Activated B cell treated with CpG ODN at 0.5 μM for 24 hours (primary cell): Measurements from ENCODE around the gene FLYWCH2. TPM values are rescaled to one million over a fixed set of nuclear protein-coding genes. Genes with fewer than 3 reads are reported as not detected.

Experiments used
- ATAC-seq: fragments of 200-7000 bp; cut with Tn5 transposase; one replicate; pipeline ENCODE4 v1.10.0; 2021; ENCODE audit warnings: low read depth, mild to moderate bottlenecking, moderate library complexity
- CTCF ChIA-PET: fragments of 350-600 bp; sonication (Branson Sonifier 250); formaldehyde crosslinking; loops from one replicate; lab custom pipeline; 2021; ENCODE audit warnings: antibody characterized with exemption; lab: Charles Lee
- POLR2A ChIA-PET: fragments of 350-600 bp; sonication (Branson Sonifier 250); formaldehyde crosslinking; loops from one replicate; lab custom pipeline; 2021; ENCODE audit warnings: antibody characterized with exemption; lab: Charles Lee
- DNase-seq: peaks from one replicate; pipeline ENCODE4 v3.0.0; 2022
- H3K27ac Mint-ChIP-seq: one replicate; pipeline ENCODE4 v1.8.0; 2020; ENCODE audit warnings: mixed read lengths
- H3K27me3 Mint-ChIP-seq: one replicate; pipeline ENCODE4 v1.8.0; 2021; ENCODE audit warnings: mixed read lengths
- H3K36me3 Mint-ChIP-seq: one replicate; pipeline ENCODE4 v1.8.0; 2021; ENCODE audit warnings: low read depth, mixed read lengths
- H3K4me1 Mint-ChIP-seq: one replicate; pipeline ENCODE4 v1.8.0; 2021; ENCODE audit warnings: mixed read lengths
- H3K4me3 Mint-ChIP-seq: one replicate; pipeline ENCODE4 v1.8.0; 2020; ENCODE audit warnings: mild to moderate bottlenecking, mixed read lengths
- H3K9me3 Mint-ChIP-seq: one replicate; pipeline ENCODE4 v1.8.0; 2020; ENCODE audit warnings: mixed read lengths
- intact Hi-C: fragments of 100-400 bp; cut with micrococcal nuclease; formaldehyde crosslinking; loops from one replicate; pipeline ENCODE4 v1.15.1; 2024
- total RNA-seq: library from RNA; stranded (reverse); gene quantifications from 2 replicates; pipeline ENCODE4 v1.2.3, GENCODE V29; 2022
- TF ChIP-seq, protein P1 (sequence below): fragments of 200-600 bp; IDR thresholded peaks from one replicate; pipeline ENCODE4 v1.8.0; 2022; ENCODE audit warnings: antibody characterized with exemption, mild to moderate bottlenecking

FLYWCH2 gene
- total RNA-seq, 1 donor from 2014 or later, result 19.4 TPM

DNA sequence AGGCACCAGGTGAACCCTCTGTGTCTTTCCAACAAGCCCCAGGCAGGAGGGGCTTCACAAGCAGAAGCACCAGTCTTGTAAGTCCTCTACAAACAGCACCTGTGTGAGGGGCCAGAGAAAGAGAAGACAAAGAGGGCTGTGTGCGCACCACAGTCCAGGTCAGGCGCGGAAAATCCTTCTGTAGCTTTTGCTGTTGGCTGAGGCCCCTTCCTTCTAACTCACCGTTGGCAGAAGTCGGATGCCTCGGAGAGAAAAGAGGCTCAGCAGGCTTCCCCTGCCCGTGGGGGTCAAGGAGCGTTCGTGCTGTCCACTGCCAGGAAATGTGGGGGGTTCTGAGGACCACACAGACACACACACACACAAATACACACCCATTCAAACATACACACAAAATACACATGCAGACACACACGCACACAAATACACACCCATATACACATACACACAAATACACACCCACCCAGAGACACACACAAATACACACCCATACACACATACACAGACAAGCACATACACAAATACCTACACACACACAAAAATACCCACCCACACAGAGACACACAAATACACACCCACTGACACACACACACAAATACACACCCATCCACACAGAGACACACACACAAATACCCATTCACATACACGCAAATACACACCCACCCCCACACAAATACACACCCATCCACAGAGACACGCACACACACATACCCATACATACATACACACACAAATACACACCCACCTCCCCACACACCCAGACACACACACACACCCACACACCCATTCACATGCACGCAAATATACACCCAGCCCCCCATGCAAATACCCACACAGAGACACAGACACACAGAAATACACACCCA lies 46.1 kb upstream of the FLYWCH2 start:
- ATAC-seq (no peak), DNase-seq (no peak)
- no peak overlapping the region for H3K4me3 Mint-ChIP-seq
- no peaks in the 10 kb centered on the region for H3K36me3 Mint-ChIP-seq
- H3K27ac Mint-ChIP-seq, result no peak overlapping the region
- H3K4me1 Mint-ChIP-seq, result peaks cover 6% of the 10 kb centered on the region
- ChIA-PET POLR2A (no interaction called here), CTCF (no interaction called here)
- intact Hi-C loops, result no loop called here
- H3K9me3 Mint-ChIP-seq, result no peaks in the 10 kb centered on the region
- TF ChIP-seq, protein P1, sequence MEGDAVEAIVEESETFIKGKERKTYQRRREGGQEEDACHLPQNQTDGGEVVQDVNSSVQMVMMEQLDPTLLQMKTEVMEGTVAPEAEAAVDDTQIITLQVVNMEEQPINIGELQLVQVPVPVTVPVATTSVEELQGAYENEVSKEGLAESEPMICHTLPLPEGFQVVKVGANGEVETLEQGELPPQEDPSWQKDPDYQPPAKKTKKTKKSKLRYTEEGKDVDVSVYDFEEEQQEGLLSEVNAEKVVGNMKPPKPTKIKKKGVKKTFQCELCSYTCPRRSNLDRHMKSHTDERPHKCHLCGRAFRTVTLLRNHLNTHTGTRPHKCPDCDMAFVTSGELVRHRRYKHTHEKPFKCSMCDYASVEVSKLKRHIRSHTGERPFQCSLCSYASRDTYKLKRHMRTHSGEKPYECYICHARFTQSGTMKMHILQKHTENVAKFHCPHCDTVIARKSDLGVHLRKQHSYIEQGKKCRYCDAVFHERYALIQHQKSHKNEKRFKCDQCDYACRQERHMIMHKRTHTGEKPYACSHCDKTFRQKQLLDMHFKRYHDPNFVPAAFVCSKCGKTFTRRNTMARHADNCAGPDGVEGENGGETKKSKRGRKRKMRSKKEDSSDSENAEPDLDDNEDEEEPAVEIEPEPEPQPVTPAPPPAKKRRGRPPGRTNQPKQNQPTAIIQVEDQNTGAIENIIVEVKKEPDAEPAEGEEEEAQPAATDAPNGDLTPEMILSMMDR, result no peak
- H3K27me3 Mint-ChIP-seq, result peaks cover 34% of the 10 kb centered on the region

DNA sequence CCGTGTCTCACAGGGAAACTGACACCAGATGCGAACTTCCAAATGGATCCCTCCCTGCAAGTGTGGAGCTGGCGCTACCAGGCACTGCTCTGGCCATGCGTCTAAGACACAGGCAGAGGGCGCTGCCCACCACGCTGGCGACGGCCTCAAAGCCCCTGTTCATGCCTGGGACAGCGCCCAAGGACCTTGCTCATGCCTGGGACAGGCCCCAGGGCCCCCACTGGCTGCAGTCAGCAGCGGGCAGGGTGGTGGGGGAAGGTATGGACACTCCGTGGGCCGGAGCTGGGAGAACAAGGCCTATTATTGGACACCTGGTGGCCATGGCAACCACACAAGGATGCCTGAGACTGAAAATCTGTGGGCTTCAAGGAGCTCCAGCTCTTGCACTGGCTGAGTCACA lies 44.1 kb upstream of the FLYWCH2 start:
- POLR2A ChIA-PET, result interaction anchor here (0.6 kb wide), 2 partner anchors 51 to 587 kb away, joined by 3 to 5 read pairs; partner anchors contain the start of gene ECI1
- Mint-ChIP-seq H3K36me3 (no peaks in the 10 kb centered on the region), H3K9me3 (no peaks in the 10 kb centered on the region), H3K27ac (no peak overlapping the region), H3K4me3 (no peak overlapping the region), H3K4me1 (peaks cover 15% of the 10 kb centered on the region), H3K27me3 (peaks cover 28% of the 10 kb centered on the region)
- TF ChIP-seq, protein P1, result no peak
- CTCF ChIA-PET, result interaction anchor here (1.0 to 1.4 kb wide), 4 partner anchors 29 to 88 kb away, joined by 3 to 7 read pairs (median 4); no protein-coding TSS in a partner anchor
- ATAC-seq, result peak; percentile 54
- intact Hi-C loops, result loop anchor here (1.0 kb wide), 2 partner anchors 29 to 80 kb away; no protein-coding TSS in a partner anchor
- no peak for DNase-seq

DNA sequence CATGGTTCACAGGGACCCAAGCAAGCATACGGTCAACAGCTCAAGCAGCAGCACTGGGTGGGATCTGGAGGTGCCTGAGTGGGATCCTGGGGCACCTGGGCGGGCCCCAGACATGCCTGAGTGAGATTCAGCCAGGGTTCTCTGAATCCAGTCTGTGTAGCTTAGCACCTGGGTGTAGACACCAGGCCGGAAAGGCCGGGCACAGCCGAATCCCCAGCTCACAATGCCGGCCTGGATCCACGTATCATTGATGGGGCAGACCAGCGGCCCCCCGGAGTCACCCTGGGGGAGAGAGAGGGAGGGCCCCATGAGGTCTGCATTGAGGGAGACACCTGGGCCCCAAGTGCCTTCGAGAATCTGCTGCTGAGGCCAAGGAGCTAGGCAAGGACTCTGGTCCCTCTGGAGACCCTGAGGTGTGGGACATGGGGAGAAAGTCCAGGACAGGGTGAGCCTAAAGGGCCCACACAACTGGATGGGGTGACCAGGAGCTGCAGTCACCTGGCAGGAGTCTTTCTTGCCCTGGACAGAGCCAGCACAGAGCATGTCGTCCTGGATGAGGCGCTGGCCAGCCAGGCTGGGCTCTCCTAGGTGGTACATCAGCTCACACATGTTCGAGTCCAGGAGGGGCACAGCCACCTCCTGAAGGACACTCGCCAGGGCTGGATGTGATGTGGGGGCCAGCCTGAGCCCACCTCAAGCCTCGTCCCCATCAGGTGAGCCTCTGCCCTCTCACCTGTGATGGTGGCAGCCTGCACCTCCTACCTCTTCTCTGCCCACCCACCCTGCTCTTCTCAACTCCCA lies 43.2 kb upstream of the FLYWCH2 start:
- POLR2A ChIA-PET, result no interaction called here

DNA sequence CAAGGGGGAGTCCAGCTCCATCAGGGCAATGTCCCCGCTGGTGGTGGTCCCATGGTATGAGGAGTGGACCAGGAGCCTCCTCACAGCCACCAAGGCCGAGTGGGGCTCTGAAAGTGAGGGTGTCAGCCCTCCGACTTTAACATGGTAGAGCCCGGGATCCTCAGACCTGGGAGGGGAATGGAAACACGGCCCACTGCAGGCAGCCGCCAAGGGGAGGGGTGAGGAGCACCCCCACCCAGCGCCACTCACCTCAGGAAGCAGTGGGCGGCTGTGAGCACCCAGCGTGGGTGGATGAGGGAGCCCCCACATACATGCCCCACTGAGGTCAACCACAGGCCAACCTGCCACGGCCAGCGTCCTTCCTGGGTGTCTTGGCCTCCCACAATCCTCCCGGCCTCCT lies 42.1 kb upstream of the FLYWCH2 start:
- ChIA-PET CTCF (no interaction called here), POLR2A (no interaction called here)
- Mint-ChIP-seq H3K36me3 (no peaks in the 10 kb centered on the region), H3K9me3 (no peaks in the 10 kb centered on the region), H3K27ac (no peak overlapping the region), H3K27me3 (peaks cover 19% of the 10 kb centered on the region), H3K4me1 (peaks cover 15% of the 10 kb centered on the region), H3K4me3 (no peak overlapping the region)
- ATAC-seq (no peak), DNase-seq (no peak)
- intact Hi-C loops, result no loop called here
- TF ChIP-seq, protein P1, result no peak

More for the DNA sequence above, 43.2 kb upstream of the FLYWCH2 start:
- no peak overlapping the region for H3K27ac Mint-ChIP-seq
- H3K36me3 Mint-ChIP-seq, result no peaks in the 10 kb centered on the region
- H3K9me3 Mint-ChIP-seq, result no peaks in the 10 kb centered on the region
- intact Hi-C loops, result loop anchor here (1.0 kb wide), 2 partner anchors 28 to 79 kb away; no protein-coding TSS in a partner anchor
- DNase-seq (no peak), ATAC-seq (no peak)
- peaks cover 25% of the 10 kb centered on the region for H3K27me3 Mint-ChIP-seq
- CTCF ChIA-PET, result interaction anchor here (1.0 to 1.3 kb wide), 3 partner anchors 28 to 80 kb away, joined by 4 to 7 read pairs (median 5); no protein-coding TSS in a partner anchor
- TF ChIP-seq, protein P1, result no peak
- peaks cover 15% of the 10 kb centered on the region for H3K4me1 Mint-ChIP-seq
- no peak overlapping the region for H3K4me3 Mint-ChIP-seq
